Measurements from ENCODE around the gene ASS1. TPM values are rescaled to one million over a fixed set of nuclear protein-coding genes. Genes with fewer than 3 reads are reported as not detected.

The ASS1 gene
- total and polyA plus RNA-seq, 2 donors (not counting 1 experiment from before 2014, with no cell fraction given), result 44.7 to 223 TPM

- TF ChIP-seq EZH2 (IDR thresholded peaks at IDR 0.05; ENCODE audit: low read length, missing control alignments), result no peak
- no peak for TF ChIP-seq CTCF (conservative IDR thresholded peaks at IDR 0.05 in 1 of 2, IDR thresholded peaks at IDR 0.05 in 1 of 2; ENCODE audit: low read depth in 1 of 2, low read length in 2 of 2)
- no peaks in the 10 kb centered on the region for H4K20me1 ChIP-seq (ENCODE audit: control insufficient read depth, extremely low read depth, insufficient read depth, low read length)
These were observed 1.9 kb upstream of the ASS1 start for GRCh38 chr9:130442746-130443455.

GRCh38 chr9:130443456-130443801 lies 1.3 kb upstream of the ASS1 start:
- no peak overlapping the region for H3K9ac ChIP-seq (ENCODE audit: insufficient read depth, low read length)
- no peak overlapping the region for H3K27ac ChIP-seq (ENCODE audit: insufficient read depth, low read length)
- no peaks in the 10 kb centered on the region for H3K79me2 ChIP-seq (ENCODE audit: control insufficient read depth, insufficient read depth, low read length)
- no peak overlapping the region for H2AFZ ChIP-seq (ENCODE audit: low read length)
- peaks cover 5% of the 10 kb centered on the region for H3K4me1 ChIP-seq (ENCODE audit: control insufficient read depth, extremely low read depth, insufficient read depth, low read length)
- no peak overlapping the region for H3K4me3 ChIP-seq (replicated peaks in 1 of 4; ENCODE audit: control extremely low read depth in 1 of 4, insufficient read depth in 1 of 4, low read depth in 3 of 4, low read length in 4 of 4)
- no peaks in the 10 kb centered on the region for H4K20me1 ChIP-seq (ENCODE audit: control insufficient read depth, extremely low read depth, insufficient read depth, low read length)
- peaks cover 9% of the 10 kb centered on the region for H3K27me3 ChIP-seq (ENCODE audit: control insufficient read depth, insufficient read depth, low read length)
- H3K9me3 ChIP-seq (ENCODE audit: control insufficient read depth, insufficient read depth, low read depth, low read length), result no peaks in the 10 kb centered on the region
- H3K4me2 ChIP-seq (ENCODE audit: extremely low read depth, insufficient read depth, low read length), result no peak overlapping the region
- H3K36me3 ChIP-seq (ENCODE audit: control insufficient read depth, insufficient read depth, low read length), result no peaks in the 10 kb centered on the region
- TF ChIP-seq CTCF (conservative IDR thresholded peaks at IDR 0.05 in 1 of 2, IDR thresholded peaks at IDR 0.05 in 1 of 2; ENCODE audit: low read depth in 1 of 2, low read length in 2 of 2) (no peak), EZH2 (IDR thresholded peaks at IDR 0.05; ENCODE audit: low read length, missing control alignments) (no peak)
- DNase-seq (ENCODE audit: low read depth in 2 of 2), result no peak

More at GRCh38 chr9:130442746-130443455, 1.9 kb upstream of the ASS1 start:
- H3K4me1 ChIP-seq (ENCODE audit: control insufficient read depth, extremely low read depth, insufficient read depth, low read length), result peaks cover 5% of the 10 kb centered on the region
- no peak overlapping the region for H3K4me3 ChIP-seq (replicated peaks in 1 of 4; ENCODE audit: control extremely low read depth in 1 of 4, insufficient read depth in 1 of 4, low read depth in 3 of 4, low read length in 4 of 4)
- H3K36me3 ChIP-seq (ENCODE audit: control insufficient read depth, insufficient read depth, low read length), result no peaks in the 10 kb centered on the region
- H3K27ac ChIP-seq (ENCODE audit: insufficient read depth, low read length), result no peak overlapping the region
- no peak overlapping the region for H3K4me2 ChIP-seq (ENCODE audit: extremely low read depth, insufficient read depth, low read length)
- DNase-seq (ENCODE audit: low read depth in 2 of 2), result no peak
- H2AFZ ChIP-seq (ENCODE audit: low read length), result no peak overlapping the region
- no peaks in the 10 kb centered on the region for H3K9me3 ChIP-seq (ENCODE audit: control insufficient read depth, insufficient read depth, low read depth, low read length)
- H3K9ac ChIP-seq (ENCODE audit: insufficient read depth, low read length), result no peak overlapping the region
- peaks cover 9% of the 10 kb centered on the region for H3K27me3 ChIP-seq (ENCODE audit: control insufficient read depth, insufficient read depth, low read length)
- no peaks in the 10 kb centered on the region for H3K79me2 ChIP-seq (ENCODE audit: control insufficient read depth, insufficient read depth, low read length)

GRCh38 chr9:130443840-130444492 lies 795 bp upstream of the ASS1 start:
- H3K36me3 ChIP-seq (ENCODE audit: control insufficient read depth, insufficient read depth, low read length), result no peaks in the 10 kb centered on the region
- no peaks in the 10 kb centered on the region for H3K9me3 ChIP-seq (ENCODE audit: control insufficient read depth, insufficient read depth, low read depth, low read length)
- H3K27me3 ChIP-seq (ENCODE audit: control insufficient read depth, insufficient read depth, low read length), result peaks cover 9% of the 10 kb centered on the region
- H3K4me1 ChIP-seq (ENCODE audit: control insufficient read depth, extremely low read depth, insufficient read depth, low read length), result peaks cover 5% of the 10 kb centered on the region
- H3K4me2 ChIP-seq (ENCODE audit: extremely low read depth, insufficient read depth, low read length), result peak overlapping the region; percentile 59
- peak overlapping the region in 1 of 4 experiments; percentile 67 for H3K4me3 ChIP-seq (replicated peaks in 1 of 4; ENCODE audit: control extremely low read depth in 1 of 4, insufficient read depth in 1 of 4, low read depth in 3 of 4, low read length in 4 of 4)
- no peak overlapping the region for H2AFZ ChIP-seq (ENCODE audit: low read length)
- no peaks in the 10 kb centered on the region for H3K79me2 ChIP-seq (ENCODE audit: control insufficient read depth, insufficient read depth, low read length)
- no peak overlapping the region for H3K9ac ChIP-seq (ENCODE audit: insufficient read depth, low read length)
- DNase-seq (ENCODE audit: low read depth in 2 of 2), result peak in 1 of 2 donors; percentile 20
- no peaks in the 10 kb centered on the region for H4K20me1 ChIP-seq (ENCODE audit: control insufficient read depth, extremely low read depth, insufficient read depth, low read length)
- TF ChIP-seq EZH2 (IDR thresholded peaks at IDR 0.05; ENCODE audit: low read length, missing control alignments), result no peak
- no peak for TF ChIP-seq CTCF (conservative IDR thresholded peaks at IDR 0.05 in 1 of 2, IDR thresholded peaks at IDR 0.05 in 1 of 2; ENCODE audit: low read depth in 1 of 2, low read length in 2 of 2)
- H3K27ac ChIP-seq (ENCODE audit: insufficient read depth, low read length), result no peak overlapping the region

Data from fibroblast of lung (primary cell).